HepG2 (cell line): ENCODE measurements around the gene MAP3K19. TPM values are rescaled to one million over a fixed set of nuclear protein-coding genes. Genes with fewer than 3 reads are reported as not detected.

Source experiments
- CEBPG ChIP-seq: IDR thresholded peaks from 2 replicates; pipeline ENCODE4 v1.6.1; 2016
- CSRNP2 ChIP-seq: sonication (generic); formaldehyde crosslinking; conservative IDR thresholded peaks from 2 replicates; pipeline ENCODE4 v1.8.0; 2022; ENCODE audit warnings: low read depth, missing genetic modification reagents
- ELF1 ChIP-seq: sonication (generic); formaldehyde crosslinking; IDR thresholded peaks from 2 replicates; pipeline ENCODE4 v1.4.0; 2020; ENCODE audit warnings: missing genetic modification reagents
- FOSL2 ChIP-seq: sonication (generic); formaldehyde crosslinking; IDR thresholded peaks from 2 replicates; pipeline ENCODE4 v1.4.0; 2020; ENCODE audit warnings: missing genetic modification reagents
- GATAD2A ChIP-seq: IDR thresholded peaks from 2 replicates; pipeline ENCODE4 v1.6.1; 2016
- GFI1 ChIP-seq: sonication (generic); formaldehyde crosslinking; IDR thresholded peaks from 2 replicates; pipeline ENCODE4 v1.5.0; 2020; ENCODE audit warnings: missing genetic modification reagents, mild to moderate bottlenecking, borderline replicate concordance
- KLF16 ChIP-seq, 2 experiments: sonication (generic) in 1 of 2; formaldehyde crosslinking in 1 of 2; IDR thresholded peaks; 2 replicates each; pipeline versions ENCODE4 v1.6.1 to v1.8.0; 2016 to 2023; ENCODE audit warnings: missing genetic modification reagents in 2 of 2, missing compliant biosample characterization in 1 of 2
- NONO ChIP-seq, 2 experiments: fragments of 450-650 bp in 1 of 2; sonication (generic) in 1 of 2; formaldehyde crosslinking in 1 of 2; IDR thresholded peaks in 1 of 2; conservative IDR thresholded peaks in 1 of 2; 2 replicates each; pipeline versions ENCODE4 v1.6.1 to v1.8.0; 2017 to 2022; ENCODE audit warnings: mild to moderate bottlenecking in 1 of 2, missing genetic modification reagents in 1 of 2, moderate library complexity in 1 of 2
- NR2F2 ChIP-seq: IDR thresholded peaks from 2 replicates; pipeline ENCODE4 v1.6.1; 2012; ENCODE audit warnings: low read depth, inconsistent platforms, borderline replicate concordance
- NRL ChIP-seq: sonication (generic); formaldehyde crosslinking; IDR thresholded peaks from 2 replicates; pipeline ENCODE4 v1.5.0; 2020; ENCODE audit warnings: missing genetic modification reagents, mild to moderate bottlenecking, moderate library complexity, borderline replicate concordance
- PHF8 ChIP-seq: sonication (generic); formaldehyde crosslinking; IDR thresholded peaks from 2 replicates; pipeline ENCODE4 v1.5.0; 2020; ENCODE audit warnings: missing genetic modification reagents
- SMAD1 ChIP-seq: sonication (generic); formaldehyde crosslinking; IDR thresholded peaks from 2 replicates; pipeline ENCODE4 v1.4.0; 2020; ENCODE audit warnings: missing genetic modification reagents, low read depth, mild to moderate bottlenecking, borderline replicate concordance
- SMC3 ChIP-seq: IDR thresholded peaks from 2 replicates; pipeline ENCODE4 v1.6.1; 2011; ENCODE audit warnings: low read length, improper control_type of control experiment
- TRIM22 ChIP-seq: fragments of 450-650 bp; IDR thresholded peaks from 2 replicates; pipeline ENCODE4 v1.6.1; 2017
- XRCC5 ChIP-seq: fragments of 200-400 bp; formaldehyde crosslinking; optimal IDR thresholded peaks from 2 replicates; pipeline ENCODE3; 2017; ENCODE audit warnings: mild to moderate bottlenecking, low read length
- ZNF687 ChIP-seq: sonication (generic); formaldehyde crosslinking; IDR thresholded peaks from 2 replicates; pipeline ENCODE4 v1.5.1; 2020; ENCODE audit warnings: mild to moderate bottlenecking, missing genetic modification reagents, moderate library complexity
- ZNF781 ChIP-seq: sonication (generic); formaldehyde crosslinking; IDR thresholded peaks from 2 replicates; pipeline ENCODE4 v1.5.1; 2020; ENCODE audit warnings: borderline replicate concordance, mild to moderate bottlenecking, missing genetic modification reagents; ENCODE audit errors: not compliant biosample characterization
- ZNF788 ChIP-seq: sonication (generic); formaldehyde crosslinking; IDR thresholded peaks from 2 replicates; pipeline ENCODE4 v1.5.0; 2020; ENCODE audit warnings: mild to moderate bottlenecking, missing genetic modification reagents, borderline replicate concordance
- ZNF878 ChIP-seq: sonication (generic); formaldehyde crosslinking; IDR thresholded peaks from 2 replicates; pipeline ENCODE4 v1.8.1; 2023; ENCODE audit warnings: mild to moderate bottlenecking, missing genetic modification reagents, moderate library complexity
- polyA plus RNA-seq, 8 experiments: library from polyadenylated mRNA; depleted of rRNA in 3 of 8; stranded (reverse) in 7 of 8; unstranded in 1 of 8; fragments of >200 nt; fragmentation: Illumina TruSeq in 4 of 8; extraction: Trizol in 4 of 8; gene quantifications; 2 replicates each; pipeline versions ENCODE4 v1.2.1 to v1.2.3, GENCODE V29; 2011 to 2016; ENCODE audit warnings: low read depth in 4 of 8, missing spikeins in 1 of 8, mixed read lengths in 1 of 8; ENCODE audit not compliant: insufficient read depth in 1 of 8
- total RNA-seq, 5 experiments: library from RNA; depleted of rRNA; stranded (reverse); fragments of >200 nt; fragmentation: Illumina TruSeq; extraction: Trizol; gene quantifications; 2 replicates each; pipeline ENCODE4 v1.2.3, GENCODE V29; 2016; ENCODE audit warnings: low read depth in 1 of 5

Gene MAP3K19
- total and polyA plus RNA-seq, 2 of the 13 experiments (the other 11 are each of a cell fraction or from before 2014, with no cell fraction given): not detected

- TF ChIP-seq NRL (CRISPR knock-in tag): no peak
- TF ChIP-seq ZNF687 (CRISPR knock-in tag): 0 out of 2 replicates have a peak, but pooled peaks have one; percentile 35
- TF ChIP-seq NONO (IDR thresholded peaks at IDR 0.05): no peak
- 0 out of 2 replicates have a peak, but pooled peaks have one; percentile 8 for TF ChIP-seq NONO (CRISPR knock-in tag; conservative IDR thresholded peaks at IDR 0.05)
- TF ChIP-seq SMC3: no peak
- TF ChIP-seq TRIM22: no peak
- TF ChIP-seq SMAD1 (CRISPR knock-in tag): 0 out of 2 replicates have a peak, but pooled peaks have one; percentile 24
- TF ChIP-seq ELF1: no peak
- TF ChIP-seq ZNF781 (CRISPR knock-in tag): peak; percentile 9
- no peak for TF ChIP-seq ZNF878 (CRISPR knock-in tag)
- TF ChIP-seq ZNF788: no peak
- peak; percentile 55 for TF ChIP-seq GATAD2A (CRISPR knock-in tag)
- peak; percentile 68 for TF ChIP-seq CEBPG (CRISPR knock-in tag)
- TF ChIP-seq CSRNP2 (CRISPR knock-in tag): no peak
- peak in 1 of 2 experiments; percentile 14; a peak in 1 of 4 replicates for TF ChIP-seq KLF16 (CRISPR knock-in tag; IDR thresholded peaks at IDR 0.05)
- no peak for TF ChIP-seq PHF8 (CRISPR knock-in tag)
- TF ChIP-seq NR2F2: no peak
- no peak for TF ChIP-seq XRCC5
- no peak; the same call in 1 of the 2 replicates for TF ChIP-seq GFI1 (CRISPR knock-in tag)
- peak; percentile 11; the same call in 1 of the 2 replicates for TF ChIP-seq FOSL2 (CRISPR knock-in tag)
Observed at GRCh38 chr2:134917360-134917865, 129.8 kb downstream of the MAP3K19 start (continued).
